SIG-M5 treated with dmso at 0.1 percent for 504 hours (cell line): ENCODE results near the gene OPA1.
"Not testable (repeated sequence)": the region's sequence is repeated elsewhere in the genome, so short reads cannot be mapped to it uniquely, and the experiment has no call there.

Experiments used
- DNase-seq: peaks from one replicate; lab custom pipeline; 2025; ENCODE audit not compliant: unreplicated experiment; lab: John Stamatoyannopoulos, UW

Gene OPA1

GRCh38 chr3:193589129-193589528 lies 3.9 kb upstream of the OPA1 start:
- DNase-seq: no peak

GRCh38 chr3:193589616-193590015 lies 3.4 kb upstream of the OPA1 start:
- no peak for DNase-seq

GRCh38 chr3:193590088-193590856 lies 2.7 kb upstream of the OPA1 start:
- DNase-seq: peak; percentile 9

- DNase-seq: peak; percentile 50
These were observed 641 bp downstream of the OPA1 start for GRCh38 chr3:193593668-193594030.

GRCh38 chr3:193594946-193595689 lies 2.1 kb downstream of the OPA1 start:
- no peak for DNase-seq

- no peak for DNase-seq
These were observed 3.0 kb downstream of the OPA1 start for GRCh38 chr3:193595939-193596487.

GRCh38 chr3:193598202-193598601 lies 5.2 kb downstream of the OPA1 start:
- DNase-seq: no peak

- no peak for DNase-seq
These were observed 6.4 kb downstream of the OPA1 start for GRCh38 chr3:193599393-193599792.

GRCh38 chr3:193605876-193606275 lies 12.9 kb downstream of the OPA1 start:
- DNase-seq: peak; percentile 69

- not testable (repeated sequence) for DNase-seq
These were observed 13.9 kb downstream of the OPA1 start for GRCh38 chr3:193606892-193607291.

- not testable (repeated sequence) for DNase-seq
These were observed 17.5 kb downstream of the OPA1 start for GRCh38 chr3:193610516-193610915.

GRCh38 chr3:193614430-193614829 lies 21.4 kb downstream of the OPA1 start:
- DNase-seq: no peak

- no peak for DNase-seq
These were observed 24.6 kb downstream of the OPA1 start for GRCh38 chr3:193617628-193618027.

- no peak for DNase-seq
These were observed 27.0 kb downstream of the OPA1 start for GRCh38 chr3:193620057-193620456.

GRCh38 chr3:193620650-193621049 lies 27.6 kb downstream of the OPA1 start:
- no peak for DNase-seq

GRCh38 chr3:193621127-193621526 lies 28.1 kb downstream of the OPA1 start:
- DNase-seq: no peak

- DNase-seq: no peak
These were observed 37.0 kb downstream of the OPA1 start for GRCh38 chr3:193630005-193630404.

GRCh38 chr3:193637831-193638230 lies 44.8 kb downstream of the OPA1 start:
- no peak for DNase-seq

- DNase-seq: no peak
These were observed 45.8 kb downstream of the OPA1 start for GRCh38 chr3:193638833-193639232.

GRCh38 chr3:193640165-193640715 lies 47.2 kb downstream of the OPA1 start:
- DNase-seq: no peak

- no peak for DNase-seq
These were observed 47.9 kb downstream of the OPA1 start for GRCh38 chr3:193640728-193641439.
